Neural progenitor cell (in vitro differentiated cells): ENCODE data around the gene NAPSA. TPM values are rescaled to one million over a fixed set of nuclear protein-coding genes. Genes with fewer than 3 reads are reported as not detected.
A peak's percentile ranks its signal among the peaks of the same experiment; 100 is the strongest.
"Not testable (repeated sequence)": the region's sequence is repeated elsewhere in the genome, so short reads cannot be mapped to it uniquely, and the experiment has no call there.

Experiments used
- DNase-seq: peaks from one replicate; pipeline ENCODE4 v3.0.0-alpha.2; 2016; ENCODE audit warnings: low spot score
- H2AFZ ChIP-seq: fragments of 200-600 bp; sonication (generic); replicated peaks from 2 replicates; pipeline ENCODE4 v1.6.1; 2016; ENCODE audit warnings: antibody characterized with exemption
- H3F3A ChIP-seq: fragments of 200-600 bp; sonication (generic); 2 replicates; pipeline ENCODE4 v1.6.1; 2016; ENCODE audit warnings: antibody characterized with exemption, low read depth
- H3K27ac ChIP-seq: fragments of 200-600 bp; sonication (generic); 2 replicates; pipeline ENCODE4 v1.5.1; 2016; ENCODE audit warnings: mild to moderate bottlenecking
- H3K27me3 ChIP-seq: fragments of 200-600 bp; sonication (generic); 2 replicates; pipeline ENCODE4 v1.6.1; 2016; ENCODE audit warnings: mild to moderate bottlenecking, moderate library complexity
- H3K36me3 ChIP-seq: fragments of 200-600 bp; sonication (generic); 2 replicates; pipeline ENCODE4 v1.5.1; 2016
- H3K4me1 ChIP-seq: fragments of 200-600 bp; sonication (generic); 2 replicates; pipeline ENCODE4 v1.6.1; 2016; ENCODE audit warnings: mixed run types
- H3K4me2 ChIP-seq: fragments of 200-600 bp; sonication (generic); 2 replicates; pipeline ENCODE4 v1.6.1; 2016
- H3K4me3 ChIP-seq: fragments of 200-600 bp; sonication (generic); 2 replicates; pipeline ENCODE4 v1.5.1; 2016
- H3K79me2 ChIP-seq: fragments of 200-600 bp; sonication (generic); 2 replicates; pipeline ENCODE4 v1.6.1; 2016; ENCODE audit warnings: low read depth
- H3K9ac ChIP-seq: fragments of 200-600 bp; sonication (generic); 2 replicates; pipeline ENCODE4 v1.6.1; 2016
- H3K9me3 ChIP-seq: fragments of 200-600 bp; sonication (generic); 2 replicates; pipeline ENCODE4 v1.5.1; 2016; ENCODE audit warnings: low read depth
- H4K20me1 ChIP-seq: fragments of 200-600 bp; sonication (generic); 2 replicates; pipeline ENCODE4 v1.6.1; 2016; ENCODE audit warnings: low read depth
- H3K27ac Mint-ChIP-seq: 3 replicates; pipeline ENCODE4 v1.8.0; 2021; ENCODE audit warnings: mixed read lengths
- H3K27me3 Mint-ChIP-seq: 2 replicates; pipeline ENCODE4 v1.8.0; 2022; ENCODE audit warnings: low read depth, mild to moderate bottlenecking, inconsistent platforms, moderate library complexity, mixed read lengths; ENCODE audit not compliant: insufficient read depth
- H3K36me3 Mint-ChIP-seq: 3 replicates; pipeline ENCODE4 v1.8.0; 2021; ENCODE audit warnings: mixed read lengths
- H3K4me1 Mint-ChIP-seq: 3 replicates; pipeline ENCODE4 v1.8.0; 2021; ENCODE audit warnings: mixed read lengths
- H3K4me3 Mint-ChIP-seq: 3 replicates; pipeline ENCODE4 v1.8.0; 2021; ENCODE audit warnings: mild to moderate bottlenecking, moderate library complexity, mixed read lengths
- H3K9me3 Mint-ChIP-seq: 3 replicates; pipeline ENCODE4 v1.8.0; 2020; ENCODE audit warnings: mixed read lengths
- EZH2 ChIP-seq: fragments of 200-600 bp; sonication (generic); IDR thresholded peaks from 2 replicates; pipeline ENCODE4 v1.6.1; 2017; ENCODE audit warnings: antibody characterized with exemption, mild to moderate bottlenecking, moderate library complexity
- EZH2phosphoT487 ChIP-seq: fragments of 200-600 bp; sonication (generic); IDR thresholded peaks from 2 replicates; pipeline ENCODE4 v1.6.1; 2017; ENCODE audit warnings: antibody characterized with exemption
- total RNA-seq: library from RNA; depleted of rRNA; stranded (reverse); fragments of >200 nt; gene quantifications from 2 replicates; pipeline ENCODE4 v1.2.3, GENCODE V29; 2015; ENCODE audit warnings: low replicate concordance
- TF ChIP-seq, protein P1 (sequence below): fragments of 200-600 bp; sonication (generic); IDR thresholded peaks from 2 replicates; pipeline ENCODE4 v1.5.1; 2017; ENCODE audit warnings: antibody characterized with exemption, mild to moderate bottlenecking

Gene NAPSA
- total RNA-seq, 1 donor from 2014 or later: 0.11 TPM

DNA sequence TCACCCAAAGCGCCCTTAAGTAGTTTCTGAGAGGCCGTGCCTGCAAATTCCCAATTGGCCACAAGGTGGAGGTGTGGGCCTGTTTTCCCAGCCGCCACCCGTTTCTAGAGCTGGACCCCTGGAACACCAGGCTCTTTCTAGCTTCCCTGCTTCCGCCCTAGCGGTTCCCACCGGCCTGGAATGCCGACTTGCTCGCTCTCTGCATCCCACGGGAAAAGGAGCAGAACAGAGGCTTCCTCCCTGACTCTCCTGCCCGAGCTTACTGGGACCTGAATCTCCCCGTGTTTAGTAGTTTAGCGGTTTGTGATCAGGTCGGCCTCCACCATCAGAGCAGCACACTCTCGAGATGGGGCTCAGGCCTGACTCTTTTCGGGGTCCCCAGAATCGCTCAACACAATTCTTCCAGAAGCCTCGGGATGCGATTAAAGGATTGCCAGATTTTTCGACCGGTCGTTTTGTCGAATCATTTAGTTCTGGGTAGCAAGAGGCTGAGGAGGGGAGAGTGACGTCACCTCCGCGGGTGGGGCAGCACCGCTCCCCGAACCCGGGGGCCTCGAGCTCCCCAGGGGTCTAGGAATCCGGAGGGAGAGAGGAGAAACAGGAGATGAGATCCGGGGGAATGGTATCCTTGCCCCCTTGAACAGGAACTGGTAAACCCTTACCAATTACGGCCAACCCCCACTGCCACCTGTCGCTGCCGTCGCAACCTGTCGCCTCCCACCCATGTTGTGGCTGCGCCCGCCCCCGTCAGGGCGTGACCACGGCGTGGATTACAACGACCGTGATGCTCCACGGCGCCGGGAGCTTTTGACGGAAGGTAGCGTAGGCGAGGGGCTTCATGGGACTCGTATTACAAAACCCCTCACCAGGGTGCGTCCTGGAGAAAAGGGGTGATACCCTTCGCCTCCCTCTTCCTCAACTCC lies 8.0 kb downstream of the NAPSA start:
- Histone ChIP-seq H4K20me1 (peaks cover 3% of the 10 kb centered on the region), H3K9ac (no peak overlapping the region), H3K4me2 (no peak overlapping the region), H3K27me3 (no peaks in the 10 kb centered on the region), H3K9me3 (no peaks in the 10 kb centered on the region), H3K27ac (no peak overlapping the region), H2AFZ (peak overlapping the region; percentile 77), H3K79me2 (no peaks in the 10 kb centered on the region), H3F3A (no peaks in the 10 kb centered on the region), H3K36me3 (no peaks in the 10 kb centered on the region), H3K4me1 (peaks cover 3% of the 10 kb centered on the region), H3K4me3 (no peak overlapping the region)
- Mint-ChIP-seq H3K4me3 (no peak overlapping the region), H3K36me3 (peaks cover 9% of the 10 kb centered on the region), H3K27ac (no peak overlapping the region), H3K4me1 (peaks cover 7% of the 10 kb centered on the region), H3K9me3 (peaks cover 2% of the 10 kb centered on the region), H3K27me3 (peaks cover 4% of the 10 kb centered on the region)
- peak; percentile 76 for DNase-seq
- no peak for TF ChIP-seq EZH2phosphoT487
- TF ChIP-seq EZH2: no peak
- TF ChIP-seq, protein P1, sequence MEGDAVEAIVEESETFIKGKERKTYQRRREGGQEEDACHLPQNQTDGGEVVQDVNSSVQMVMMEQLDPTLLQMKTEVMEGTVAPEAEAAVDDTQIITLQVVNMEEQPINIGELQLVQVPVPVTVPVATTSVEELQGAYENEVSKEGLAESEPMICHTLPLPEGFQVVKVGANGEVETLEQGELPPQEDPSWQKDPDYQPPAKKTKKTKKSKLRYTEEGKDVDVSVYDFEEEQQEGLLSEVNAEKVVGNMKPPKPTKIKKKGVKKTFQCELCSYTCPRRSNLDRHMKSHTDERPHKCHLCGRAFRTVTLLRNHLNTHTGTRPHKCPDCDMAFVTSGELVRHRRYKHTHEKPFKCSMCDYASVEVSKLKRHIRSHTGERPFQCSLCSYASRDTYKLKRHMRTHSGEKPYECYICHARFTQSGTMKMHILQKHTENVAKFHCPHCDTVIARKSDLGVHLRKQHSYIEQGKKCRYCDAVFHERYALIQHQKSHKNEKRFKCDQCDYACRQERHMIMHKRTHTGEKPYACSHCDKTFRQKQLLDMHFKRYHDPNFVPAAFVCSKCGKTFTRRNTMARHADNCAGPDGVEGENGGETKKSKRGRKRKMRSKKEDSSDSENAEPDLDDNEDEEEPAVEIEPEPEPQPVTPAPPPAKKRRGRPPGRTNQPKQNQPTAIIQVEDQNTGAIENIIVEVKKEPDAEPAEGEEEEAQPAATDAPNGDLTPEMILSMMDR: peak; percentile 81

DNA sequence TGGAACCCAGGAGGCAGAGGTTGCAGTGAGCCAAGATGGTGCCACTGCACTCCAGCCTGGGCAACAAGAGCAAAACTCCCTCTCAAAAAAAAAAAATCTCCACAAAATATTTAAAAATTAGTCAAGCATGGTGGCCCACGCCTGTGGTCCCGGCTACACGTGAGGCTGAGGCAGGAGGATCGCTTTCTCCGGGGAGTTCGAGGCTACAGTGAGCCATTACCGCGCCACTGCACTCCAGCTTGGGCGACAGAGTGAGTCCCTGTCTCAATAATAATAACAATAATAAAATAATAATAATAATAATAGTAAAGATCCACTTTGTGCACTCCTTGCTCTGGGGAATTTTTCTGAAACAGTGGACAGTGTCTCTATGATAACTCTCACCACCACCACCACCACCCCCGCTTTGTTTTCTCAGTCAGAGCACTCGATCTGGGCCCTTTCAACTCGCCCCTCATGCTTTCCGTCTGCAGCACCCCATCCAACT lies 8.7 kb downstream of the NAPSA start:
- H3K4me3 ChIP-seq: no peak overlapping the region
- no peak overlapping the region for H3K27ac Mint-ChIP-seq

DNA sequence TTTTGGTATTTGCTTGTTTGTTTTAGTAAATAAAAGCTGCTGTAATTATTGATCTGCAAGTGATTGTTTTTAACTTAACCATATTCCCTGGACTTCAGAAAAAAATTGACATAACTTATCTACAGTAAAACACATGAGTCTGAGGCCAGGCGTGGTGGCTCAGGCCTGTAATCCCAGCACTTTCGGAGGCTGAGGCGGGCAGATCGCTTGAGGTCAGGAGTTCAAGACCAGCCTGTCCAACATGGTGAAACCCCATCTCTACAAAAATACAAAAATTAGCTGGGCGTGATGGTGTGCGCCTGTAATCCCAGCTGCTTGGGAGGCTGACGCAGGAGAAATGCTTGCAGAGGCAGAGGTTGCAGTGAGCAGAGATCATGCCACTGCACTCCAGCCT lies 12.0 kb downstream of the NAPSA start:
- H3K9me3 ChIP-seq, H2AFZ ChIP-seq, H3K9me3 Mint-ChIP-seq, H3F3A ChIP-seq, DNase-seq, H3K9ac ChIP-seq, H3K4me2 ChIP-seq, H3K4me1 ChIP-seq, H4K20me1 ChIP-seq, H3K27ac Mint-ChIP-seq, H3K79me2 ChIP-seq, H3K4me1 Mint-ChIP-seq, H3K36me3 ChIP-seq, H3K36me3 Mint-ChIP-seq, H3K4me3 Mint-ChIP-seq, H3K4me3 ChIP-seq, H3K27ac ChIP-seq, H3K27me3 ChIP-seq, H3K27me3 Mint-ChIP-seq: not testable (repeated sequence)

More for the DNA sequence above, 8.7 kb downstream of the NAPSA start:
- Histone ChIP-seq H3K4me1 (peaks cover 3% of the 10 kb centered on the region), H4K20me1 (peaks cover 3% of the 10 kb centered on the region), H3F3A (no peaks in the 10 kb centered on the region), H3K4me2 (no peak overlapping the region), H3K9ac (no peak overlapping the region), H2AFZ (no peak overlapping the region), H3K27ac (no peak overlapping the region), H3K27me3 (no peaks in the 10 kb centered on the region), H3K9me3 (no peaks in the 10 kb centered on the region), H3K79me2 (no peaks in the 10 kb centered on the region), H3K36me3 (no peaks in the 10 kb centered on the region)
- Mint-ChIP-seq H3K27me3 (peaks cover 4% of the 10 kb centered on the region), H3K4me3 (no peak overlapping the region), H3K4me1 (peaks cover 4% of the 10 kb centered on the region), H3K36me3 (peaks cover 9% of the 10 kb centered on the region), H3K9me3 (peaks cover 2% of the 10 kb centered on the region)
- TF ChIP-seq EZH2 (no peak), EZH2phosphoT487 (no peak)
- TF ChIP-seq, protein P1: no peak
- no peak for DNase-seq

DNA sequence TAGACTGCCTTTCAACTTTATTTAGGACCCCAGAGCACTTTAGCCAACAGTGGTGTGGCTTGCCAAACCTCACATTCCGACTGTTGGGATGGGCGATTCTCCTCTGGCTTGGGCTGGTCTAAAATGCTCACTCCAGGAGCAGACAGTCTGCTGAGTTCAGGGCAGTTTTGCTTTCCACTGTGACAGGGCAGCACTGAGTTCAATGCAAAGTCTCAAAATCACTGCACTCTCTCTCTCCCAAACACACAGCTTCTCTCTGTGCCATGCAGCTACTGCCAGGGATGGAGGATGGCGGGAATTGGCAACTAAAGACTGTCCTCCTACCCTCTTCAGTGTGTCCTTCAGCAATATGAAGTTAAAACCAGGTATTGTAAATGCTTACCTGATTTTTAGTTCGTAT lies 13.2 kb downstream of the NAPSA start:
- H3K36me3 ChIP-seq: no peaks in the 10 kb centered on the region
- no peaks in the 10 kb centered on the region for H3K9me3 Mint-ChIP-seq

More for the DNA sequence above, 13.2 kb downstream of the NAPSA start:
- no peaks in the 10 kb centered on the region for H3K36me3 Mint-ChIP-seq
- no peak overlapping the region for H3K27ac ChIP-seq
- DNase-seq: no peak
- H3K9me3 ChIP-seq: no peaks in the 10 kb centered on the region
- no peak for TF ChIP-seq EZH2
- TF ChIP-seq EZH2phosphoT487: no peak
- TF ChIP-seq, protein P1: no peak
- no peak overlapping the region for H3K4me2 ChIP-seq
- no peak overlapping the region for H3K4me3 Mint-ChIP-seq
- no peaks in the 10 kb centered on the region for H3K4me1 Mint-ChIP-seq
- no peak overlapping the region for H3K9ac ChIP-seq
- H3K27me3 ChIP-seq: no peaks in the 10 kb centered on the region
- no peaks in the 10 kb centered on the region for H3K79me2 ChIP-seq
- H2AFZ ChIP-seq: no peak overlapping the region
- H4K20me1 ChIP-seq: peaks cover under 1% of the 10 kb centered on the region
- H3K4me1 ChIP-seq: no peaks in the 10 kb centered on the region
- no peaks in the 10 kb centered on the region for H3K27me3 Mint-ChIP-seq
- H3F3A ChIP-seq: no peaks in the 10 kb centered on the region
- H3K27ac Mint-ChIP-seq: no peak overlapping the region
- no peak overlapping the region for H3K4me3 ChIP-seq
